ENCODE measurements around the gene NUCB2. TPM values are rescaled to one million over a fixed set of nuclear protein-coding genes. Genes with fewer than 3 reads are reported as not detected.
"Not testable (repeated sequence)": the region's sequence is repeated elsewhere in the genome, so short reads cannot be mapped to it uniquely, and the experiment has no call there.

Gene NUCB2
- total RNA-seq, 2 experiments from 2014 or later: 42.4 to 73.0 TPM

- POLR2A ChIA-PET: interaction anchor here (0.6 kb wide), 2 partner anchors 322 to 328 kb away, joined by 3 to 4 read pairs; no protein-coding TSS in a partner anchor
- Histone ChIP-seq H3K36me3 (ENCODE audit: insufficient read depth, low read length) (no peaks in the 10 kb centered on the region), H4K20me1 (ENCODE audit: insufficient read depth, low read length) (no peaks in the 10 kb centered on the region), H2AFZ (ENCODE audit: low read length) (no peak overlapping the region), H3K9me3 (ENCODE audit: low read length) (no peaks in the 10 kb centered on the region), H3K4me2 (ENCODE audit: low read length) (no peak overlapping the region), H3K4me3 (ENCODE audit: low read depth, low read length, poor library complexity, severe bottlenecking) (no peak overlapping the region), H3K4me1 (ENCODE audit: insufficient read depth, low read length, poor library complexity, severe bottlenecking) (no peaks in the 10 kb centered on the region), H3K79me2 (ENCODE audit: insufficient read depth, low read depth, low read length) (no peaks in the 10 kb centered on the region), H3K9me2 (ENCODE audit: insufficient read depth, low read length) (no peaks in the 10 kb centered on the region), H3K27ac (ENCODE audit: low read depth, low read length, poor library complexity, severe bottlenecking) (no peak overlapping the region)
- no peak for TF ChIP-seq CTCF (conservative IDR thresholded peaks at IDR 0.05; ENCODE audit: low read length)
- no peak for TF ChIP-seq EZH2phosphoT487 (IDR thresholded peaks at IDR 0.05; ENCODE audit: borderline replicate concordance, low read depth, low read length)
- CTCF ChIA-PET (ENCODE audit: unreplicated experiment): no interaction called here
- intact Hi-C loops (cut with micrococcal nuclease; ENCODE audit: unreplicated experiment): no loop called here
- BruUV-seq (replicated peaks): no TSS peak
- DNase-seq (ENCODE audit: low spot score): no peak
Observed at GRCh38 chr11:17240780-17241179, 35.8 kb upstream of the NUCB2 start.

GRCh38 chr11:17242954-17243353, 33.6 kb upstream of the NUCB2 start:
- H4K20me1 ChIP-seq (ENCODE audit: insufficient read depth, low read length); H3K4me3 ChIP-seq (ENCODE audit: low read depth, low read length, poor library complexity, severe bottlenecking); H3K4me1 ChIP-seq (ENCODE audit: insufficient read depth, low read length, poor library complexity, severe bottlenecking); DNase-seq (ENCODE audit: low spot score); H3K27ac ChIP-seq (ENCODE audit: low read depth, low read length, poor library complexity, severe bottlenecking); BruUV-seq (replicated peaks); H2AFZ ChIP-seq (ENCODE audit: low read length); H3K79me2 ChIP-seq (ENCODE audit: insufficient read depth, low read depth, low read length); H3K9me3 ChIP-seq (ENCODE audit: low read length); H3K9me2 ChIP-seq (ENCODE audit: insufficient read depth, low read length); intact Hi-C loops (cut with micrococcal nuclease; ENCODE audit: unreplicated experiment); H3K36me3 ChIP-seq (ENCODE audit: insufficient read depth, low read length); H3K4me2 ChIP-seq (ENCODE audit: low read length): not testable (repeated sequence)
- ChIA-PET CTCF (ENCODE audit: unreplicated experiment) (interaction anchor here (0.9 kb wide), 1 partner anchor 141 kb away, joined by 3 read pairs; no protein-coding TSS in a partner anchor), POLR2A (interaction anchor here (1.5 to 1.9 kb wide), 2 partner anchors 11 to 33 kb away, joined by 7 read pairs; partner anchors contain the start of gene NUCB2)

- POLR2A ChIA-PET: interaction anchor here (0.7 to 1.5 kb wide), 3 partner anchors 21 to 1076 kb away, joined by 5 to 7 read pairs (median 5); partner anchors contain the start of gene NUCB2
- CTCF ChIA-PET (ENCODE audit: unreplicated experiment): interaction anchor here (0.9 kb wide), 1 partner anchor 140 kb away, joined by 3 read pairs; no protein-coding TSS in a partner anchor
Observed at GRCh38 chr11:17244046-17244445, 32.5 kb upstream of the NUCB2 start.

More at GRCh38 chr11:17244046-17244445, 32.5 kb upstream of the NUCB2 start:
- no peak overlapping the region for H3K27ac ChIP-seq (ENCODE audit: low read depth, low read length, poor library complexity, severe bottlenecking)
- H3K36me3 ChIP-seq (ENCODE audit: insufficient read depth, low read length): no peaks in the 10 kb centered on the region
- no peaks in the 10 kb centered on the region for H3K9me3 ChIP-seq (ENCODE audit: low read length)
- no peaks in the 10 kb centered on the region for H3K79me2 ChIP-seq (ENCODE audit: insufficient read depth, low read depth, low read length)
- intact Hi-C loops (cut with micrococcal nuclease; ENCODE audit: unreplicated experiment): no loop called here
- TF ChIP-seq CTCF (conservative IDR thresholded peaks at IDR 0.05; ENCODE audit: low read length): no peak
- no peak for TF ChIP-seq EZH2phosphoT487 (IDR thresholded peaks at IDR 0.05; ENCODE audit: borderline replicate concordance, low read depth, low read length)
- DNase-seq (ENCODE audit: low spot score): no peak
- H3K4me2 ChIP-seq (ENCODE audit: low read length): no peak overlapping the region
- H3K4me1 ChIP-seq (ENCODE audit: insufficient read depth, low read length, poor library complexity, severe bottlenecking): no peaks in the 10 kb centered on the region
- H2AFZ ChIP-seq (ENCODE audit: low read length): no peak overlapping the region
- BruUV-seq (replicated peaks): no TSS peak
- no peaks in the 10 kb centered on the region for H3K9me2 ChIP-seq (ENCODE audit: insufficient read depth, low read length)
- H4K20me1 ChIP-seq (ENCODE audit: insufficient read depth, low read length): no peaks in the 10 kb centered on the region
- no peak overlapping the region for H3K4me3 ChIP-seq (ENCODE audit: low read depth, low read length, poor library complexity, severe bottlenecking)

Measured in OCI-LY7 (cell line).